Measurements from ENCODE around the gene CD37. TPM values are rescaled to one million over a fixed set of nuclear protein-coding genes. Genes with fewer than 3 reads are reported as not detected.

CD37 gene
- total RNA-seq, 2 donors from 2014 or later: 166 to 194 TPM

DNA sequence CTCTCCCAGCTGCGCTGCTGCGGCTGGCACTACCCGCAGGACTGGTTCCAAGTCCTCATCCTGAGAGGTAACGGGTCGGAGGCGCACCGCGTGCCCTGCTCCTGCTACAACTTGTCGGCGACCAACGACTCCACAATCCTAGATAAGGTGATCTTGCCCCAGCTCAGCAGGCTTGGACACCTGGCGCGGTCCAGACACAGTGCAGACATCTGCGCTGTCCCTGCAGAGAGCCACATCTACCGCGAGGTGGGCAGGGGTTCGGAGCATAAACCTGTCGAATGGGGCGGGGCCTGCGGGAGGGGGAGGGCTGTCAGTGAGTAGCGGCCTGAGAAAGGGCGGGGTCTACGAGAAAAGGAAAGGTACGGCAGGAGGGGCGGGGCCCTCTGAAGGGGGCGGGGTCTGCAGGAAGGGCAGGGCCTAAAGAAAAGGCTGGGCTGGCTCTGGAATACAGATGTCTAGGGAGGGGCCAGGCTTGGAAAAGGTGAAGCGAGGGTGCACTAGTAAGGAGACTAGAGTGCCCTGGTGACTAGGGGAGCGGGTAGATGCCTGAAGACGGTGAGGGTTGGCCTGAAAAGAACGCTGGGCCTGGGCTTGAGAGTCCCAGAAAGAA lies 3.6 kb downstream of the CD37 start:
- Mint-ChIP-seq H3K9me3 (no peaks in the 10 kb centered on the region), H3K27ac (no peak overlapping the region), H3K36me3 (peaks cover 9 to 36% of the 10 kb centered on the region in 2 donors)
- no peak for ATAC-seq
- DNase-seq (ENCODE audit: low spot score in 2 of 2): no peak

DNA sequence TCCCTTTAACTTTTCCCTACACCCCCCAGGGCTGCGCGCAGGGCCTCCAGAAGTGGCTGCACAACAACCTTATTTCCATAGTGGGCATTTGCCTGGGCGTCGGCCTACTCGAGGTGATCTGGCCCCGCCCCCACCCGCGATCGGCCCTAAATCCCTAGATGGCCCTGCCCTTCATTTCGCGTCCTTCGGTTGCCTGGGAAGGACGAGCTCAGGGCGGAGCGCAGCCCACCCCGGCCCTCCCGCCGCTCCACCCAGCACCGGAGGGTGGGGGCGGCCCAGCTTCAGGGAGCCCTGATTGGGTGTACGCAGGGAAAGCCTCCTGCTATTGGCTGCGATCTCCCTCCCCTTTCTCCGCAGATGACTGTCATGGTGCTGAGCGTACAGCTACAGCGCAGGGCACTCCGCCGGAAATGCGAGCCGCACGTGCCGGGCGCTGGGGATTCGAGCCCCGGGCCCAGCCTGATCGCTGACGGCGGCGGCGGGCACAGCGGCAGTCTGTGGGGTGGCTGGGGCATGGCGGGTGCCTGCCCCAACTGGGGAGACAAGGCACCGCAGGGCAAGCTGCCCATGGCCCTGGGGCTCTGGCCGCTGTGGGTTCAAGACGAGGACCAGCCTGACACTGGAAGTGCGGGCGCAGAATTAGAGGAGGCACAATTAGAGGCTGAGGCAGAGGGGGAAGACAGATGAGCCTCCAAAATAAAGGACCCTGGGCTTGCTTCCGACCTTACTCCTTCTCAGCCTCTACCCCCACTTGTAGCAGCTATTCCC lies 4.3 kb downstream of the CD37 start:
- DNase-seq (ENCODE audit: low spot score in 2 of 2) (peak in 1 of 2 donors; percentile 50), ATAC-seq (no peak)
- no peaks in the 10 kb centered on the region for H3K9me3 Mint-ChIP-seq
- H3K27ac Mint-ChIP-seq: peak overlapping the region in 1 of 2 donors; percentile 62
- H3K36me3 Mint-ChIP-seq: peaks cover 9 to 36% of the 10 kb centered on the region in 2 donors

DNA sequence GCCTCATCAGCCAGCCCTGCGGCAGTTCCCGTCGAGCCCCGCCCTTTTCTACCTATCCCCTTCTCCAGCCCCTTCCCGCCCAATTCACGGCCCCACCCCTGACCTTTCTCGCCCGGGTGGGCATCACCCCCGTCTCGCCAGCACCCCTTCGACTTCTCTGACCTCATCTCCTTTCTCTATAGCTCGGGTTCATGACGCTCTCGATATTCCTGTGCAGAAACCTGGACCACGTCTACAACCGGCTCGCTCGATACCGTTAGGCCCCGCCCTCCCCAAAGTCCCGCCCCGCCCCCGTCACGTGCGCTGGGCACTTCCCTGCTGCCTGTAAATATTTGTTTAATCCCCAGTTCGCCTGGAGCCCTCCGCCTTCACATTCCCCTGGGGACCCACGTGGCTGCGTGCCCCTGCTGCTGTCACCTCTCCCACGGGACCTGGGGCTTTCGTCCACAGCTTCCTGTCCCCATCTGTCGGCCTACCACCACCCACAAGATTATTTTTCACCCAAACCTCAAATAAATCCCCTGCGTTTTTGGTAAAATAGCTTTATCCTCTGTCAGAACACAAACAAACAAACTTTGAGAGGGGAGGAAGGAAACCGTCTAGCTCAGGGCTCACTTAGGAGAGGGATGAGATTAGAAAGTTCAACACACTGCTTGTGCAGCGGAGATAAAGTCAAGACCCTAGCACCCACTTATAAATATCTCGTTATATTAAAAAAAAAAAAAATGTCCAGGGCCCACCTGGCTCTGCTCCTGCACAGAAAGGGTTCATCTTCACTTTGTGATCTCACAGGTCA lies 5.1 kb downstream of the CD37 start:
- peak overlapping the region in 1 of 2 donors; percentile 62 for H3K27ac Mint-ChIP-seq
- DNase-seq (ENCODE audit: low spot score in 2 of 2) (peak in 1 of 2 donors; percentile 23), ATAC-seq (no peak)
- no peaks in the 10 kb centered on the region for H3K9me3 Mint-ChIP-seq
- peaks cover 6 to 36% of the 10 kb centered on the region in 2 donors for H3K36me3 Mint-ChIP-seq

DNA sequence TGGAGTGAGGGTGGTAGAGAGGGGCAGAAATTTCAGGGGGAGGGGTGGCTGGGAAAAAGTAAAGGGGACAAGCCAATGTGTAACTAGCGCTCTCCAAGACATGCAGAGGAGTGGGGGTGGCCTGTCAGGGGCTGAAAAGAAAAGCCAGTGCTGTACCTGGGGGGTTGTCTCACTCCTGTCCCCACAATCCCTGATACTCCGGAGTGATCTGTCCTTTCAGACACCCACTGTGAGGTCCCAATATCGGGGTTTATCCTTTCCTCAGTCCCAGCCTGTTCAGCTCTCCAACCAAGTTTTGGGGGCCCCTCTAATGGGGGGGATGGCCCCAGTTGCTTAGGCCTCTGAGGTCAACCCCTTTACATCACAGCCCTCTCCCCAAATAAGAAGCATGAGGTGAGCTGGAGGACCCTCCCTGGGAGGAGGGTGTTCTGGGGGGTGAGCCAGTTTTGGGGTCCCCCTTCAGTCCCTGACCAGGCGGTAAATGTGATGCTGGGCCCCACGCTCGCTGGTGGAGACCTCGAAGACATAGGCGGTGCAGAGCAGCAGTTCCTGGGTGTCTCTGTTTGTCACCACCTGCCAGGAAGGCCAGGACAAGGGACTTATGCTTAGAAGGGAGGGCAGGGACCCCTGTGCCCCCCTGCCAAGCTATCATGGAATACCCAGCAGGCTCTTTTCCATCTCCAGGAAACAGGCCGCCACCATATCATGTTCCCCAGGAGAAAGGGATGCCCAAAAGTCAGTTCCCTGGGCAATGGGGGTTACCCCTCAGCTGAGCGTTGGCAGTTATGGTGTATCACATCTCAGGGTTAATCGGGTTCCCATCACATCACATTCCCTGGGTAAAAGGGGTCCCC lies 5.9 kb downstream of the CD37 start:
- peaks cover 0 to 29% of the 10 kb centered on the region in 2 donors for H3K36me3 Mint-ChIP-seq
- no peak overlapping the region for H3K27ac Mint-ChIP-seq
- no peak for ATAC-seq
- no peaks in the 10 kb centered on the region for H3K9me3 Mint-ChIP-seq
- peak in 1 of 2 donors; percentile 25 for DNase-seq (ENCODE audit: low spot score in 2 of 2)

DNA sequence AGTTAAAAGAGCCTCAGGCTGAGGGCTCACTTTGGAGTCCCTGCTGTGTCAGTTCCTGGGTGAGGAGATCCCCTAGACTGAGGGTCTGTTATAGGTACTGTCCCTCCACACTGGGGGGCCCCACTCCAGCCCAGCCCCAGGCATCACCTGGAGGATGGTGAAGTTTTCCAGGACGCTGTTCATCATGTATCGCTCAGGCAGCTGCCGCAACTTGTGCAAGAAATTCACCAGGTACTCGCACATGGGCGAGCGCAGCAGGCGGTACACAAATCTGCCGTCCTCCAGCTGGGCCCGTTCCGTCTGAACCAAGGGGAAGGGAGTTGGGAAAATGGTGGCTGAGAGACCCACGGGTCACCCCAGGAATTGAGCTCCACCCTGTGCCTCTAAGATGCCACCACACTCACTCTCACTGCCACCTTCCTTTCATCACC lies 7.1 kb downstream of the CD37 start:
- Mint-ChIP-seq H3K36me3 (peaks cover 0 to 17% of the 10 kb centered on the region in 2 donors), H3K9me3 (no peaks in the 10 kb centered on the region), H3K27ac (peak overlapping the region; percentile 23 to 42)
- ATAC-seq: no peak
- DNase-seq (ENCODE audit: low spot score in 2 of 2): peak in 1 of 2 donors; percentile 34

DNA sequence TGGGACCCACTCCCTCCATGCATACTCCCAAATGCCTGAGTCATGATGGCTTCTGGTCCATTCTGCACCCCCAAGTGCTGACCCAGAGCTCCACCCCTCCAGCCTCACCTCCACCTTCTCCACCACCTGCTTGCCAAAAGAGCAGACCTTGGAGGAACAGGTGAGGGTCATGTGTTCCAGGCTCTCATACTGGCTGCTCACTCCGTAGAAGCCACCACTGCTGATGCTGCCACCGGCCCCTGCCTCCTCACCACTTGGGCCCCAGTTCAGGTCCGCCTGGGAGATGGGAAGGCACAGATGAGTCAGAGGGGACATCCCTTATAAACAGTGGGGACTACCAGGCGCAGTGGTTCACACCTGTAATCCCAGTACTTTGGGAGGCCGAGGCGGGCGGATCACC lies 7.9 kb downstream of the CD37 start:
- ATAC-seq (peak in 1 of 2 donors; percentile 54), DNase-seq (ENCODE audit: low spot score in 2 of 2) (peak in 1 of 2 donors; percentile 20)
- Mint-ChIP-seq H3K9me3 (no peaks in the 10 kb centered on the region), H3K27ac (peak overlapping the region in 1 of 2 donors; percentile 42), H3K36me3 (peaks cover 0 to 9% of the 10 kb centered on the region in 2 donors)

DNA sequence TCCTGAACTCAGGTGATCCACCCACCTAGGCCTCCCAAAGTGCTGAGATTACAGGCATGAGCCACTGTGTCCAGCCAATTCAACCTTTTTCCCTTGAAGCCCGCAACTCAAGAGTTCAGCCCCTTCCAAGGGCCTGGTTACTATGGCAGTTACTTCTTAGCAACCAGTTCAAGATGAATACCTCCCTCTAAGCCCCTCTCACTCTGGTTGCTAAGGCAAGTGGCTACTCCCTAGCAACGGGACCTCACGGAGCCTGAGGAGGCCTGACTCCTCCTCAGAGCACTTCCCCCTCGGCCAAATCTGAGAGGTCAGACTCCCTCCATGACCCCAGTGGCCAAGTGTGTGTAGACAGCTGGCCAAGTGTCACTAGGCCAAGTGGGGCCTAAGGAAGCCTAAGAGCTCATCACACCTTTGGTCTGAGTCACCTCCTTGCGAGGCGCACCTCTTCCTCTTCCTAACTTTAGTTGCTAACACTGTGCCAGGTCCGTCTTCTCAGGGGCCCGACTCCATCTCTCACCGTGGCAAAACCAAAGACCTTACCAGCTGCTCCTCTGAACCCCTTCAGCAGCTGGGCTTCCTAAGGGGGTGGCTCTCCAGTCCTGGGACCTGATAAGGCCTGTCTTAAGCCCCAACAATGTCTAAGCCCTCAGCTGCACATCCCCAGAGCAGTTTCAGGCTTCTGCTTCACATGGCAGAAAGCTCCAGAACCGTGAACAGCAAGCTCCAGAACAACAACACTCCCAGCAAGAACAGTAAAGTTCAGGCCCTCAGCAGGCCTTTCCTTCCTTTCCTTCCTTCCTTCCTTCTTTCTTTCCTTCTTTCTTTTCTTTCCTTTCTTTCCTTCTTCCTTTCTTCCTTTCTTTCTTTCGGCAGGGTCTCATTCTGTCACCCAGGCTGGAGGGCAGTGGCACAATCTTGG lies 9.6 kb downstream of the CD37 start:
- DNase-seq (ENCODE audit: low spot score in 2 of 2) (peak in 1 of 2 donors; percentile 26), ATAC-seq (no peak)
- no peaks in the 10 kb centered on the region for H3K9me3 Mint-ChIP-seq
- no peaks in the 10 kb centered on the region for H3K36me3 Mint-ChIP-seq
- peak overlapping the region; percentile 7 to 66 for H3K27ac Mint-ChIP-seq

DNA sequence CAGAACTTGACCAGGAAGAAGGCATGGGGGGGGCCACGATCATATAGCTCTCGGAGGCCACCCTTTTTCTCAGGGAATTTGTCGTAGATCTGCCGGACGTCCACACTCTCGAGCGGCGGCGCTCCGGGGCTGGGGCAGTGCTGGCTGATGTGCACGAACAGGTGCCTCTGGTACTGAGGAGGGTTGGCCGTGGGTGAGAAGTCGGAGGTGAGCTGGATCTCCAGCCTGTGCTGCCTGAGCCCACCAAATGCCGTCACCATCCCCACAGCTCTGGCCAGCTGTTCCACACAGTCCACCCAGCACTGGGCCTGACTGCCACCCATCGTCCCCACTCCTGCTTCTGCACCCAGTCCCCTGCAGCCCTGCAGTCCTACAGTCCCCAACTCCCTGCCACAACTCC lies 12.0 kb downstream of the CD37 start:
- no peaks in the 10 kb centered on the region for H3K36me3 Mint-ChIP-seq
- ATAC-seq (no peak), DNase-seq (ENCODE audit: low spot score in 2 of 2) (no peak)
- no peak overlapping the region for H3K27ac Mint-ChIP-seq
- H3K9me3 Mint-ChIP-seq: no peaks in the 10 kb centered on the region

DNA sequence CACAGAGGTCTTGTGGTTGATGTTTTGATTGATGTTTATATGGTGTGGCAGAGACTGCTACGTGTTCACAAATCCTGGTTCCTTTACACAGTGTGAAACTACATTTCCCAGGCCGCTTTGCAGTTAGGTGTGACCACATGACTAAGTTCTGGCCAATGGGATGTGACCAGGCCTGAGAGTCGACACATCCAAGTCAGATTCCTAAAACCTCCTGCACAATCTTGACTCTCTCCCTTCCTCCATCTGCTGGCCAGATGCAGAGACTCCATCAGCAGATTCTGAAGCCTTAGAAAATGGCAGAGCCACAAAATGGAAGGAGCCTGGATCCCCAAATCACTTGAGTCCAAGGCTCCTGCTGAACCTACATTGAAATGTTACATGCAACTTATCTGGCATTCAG lies 12.6 kb downstream of the CD37 start:
- Mint-ChIP-seq H3K36me3 (no peaks in the 10 kb centered on the region), H3K9me3 (no peaks in the 10 kb centered on the region), H3K27ac (no peak overlapping the region)
- no peak for DNase-seq (ENCODE audit: low spot score in 2 of 2)
- peak in 1 of 2 donors; percentile 68 for ATAC-seq

DNA sequence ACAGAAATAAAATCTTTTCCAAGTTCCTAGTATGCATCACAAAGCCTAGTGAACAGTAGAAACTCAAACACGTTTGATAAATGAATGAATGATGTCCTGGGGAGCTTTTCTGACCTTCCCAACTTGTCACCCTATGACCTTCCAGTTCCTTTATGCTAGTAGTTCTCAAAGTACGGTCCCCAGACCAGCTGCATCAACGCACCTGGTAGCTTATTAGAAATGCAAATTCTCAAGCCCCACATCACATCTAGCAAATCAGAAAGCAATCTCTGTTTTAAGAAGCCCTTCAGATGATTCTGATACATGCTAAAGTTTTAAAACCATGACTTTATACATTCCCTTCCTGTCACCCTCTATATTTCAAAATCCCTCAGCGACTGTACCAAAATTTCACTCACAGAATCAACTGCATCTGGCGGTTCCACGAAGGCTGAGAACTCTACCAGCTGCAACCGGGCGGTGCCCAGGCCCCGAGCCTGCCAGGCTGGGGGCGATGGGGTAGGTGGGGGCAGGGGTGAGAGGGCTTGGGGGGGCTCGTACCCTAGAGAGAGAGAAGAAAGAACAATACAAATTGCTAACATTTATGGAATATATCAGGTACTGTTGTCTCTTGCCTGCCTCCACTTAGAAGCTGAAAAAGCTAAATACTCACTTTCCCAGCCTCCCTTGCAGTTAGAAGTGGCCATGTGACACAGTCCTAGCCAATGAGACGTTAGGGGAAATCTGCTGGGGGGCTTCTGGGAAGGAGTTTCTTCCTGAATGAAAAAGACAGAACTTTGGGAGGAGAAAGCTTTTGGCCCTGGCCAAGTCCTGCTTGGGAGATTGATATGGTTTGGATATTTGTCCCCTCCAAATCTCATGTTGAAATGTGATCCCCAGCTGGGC lies 13.3 kb downstream of the CD37 start:
- H3K9me3 Mint-ChIP-seq: no peaks in the 10 kb centered on the region
- no peak for DNase-seq (ENCODE audit: low spot score in 2 of 2)
- no peak overlapping the region for H3K27ac Mint-ChIP-seq
- ATAC-seq: no peak
- no peaks in the 10 kb centered on the region for H3K36me3 Mint-ChIP-seq

DNA sequence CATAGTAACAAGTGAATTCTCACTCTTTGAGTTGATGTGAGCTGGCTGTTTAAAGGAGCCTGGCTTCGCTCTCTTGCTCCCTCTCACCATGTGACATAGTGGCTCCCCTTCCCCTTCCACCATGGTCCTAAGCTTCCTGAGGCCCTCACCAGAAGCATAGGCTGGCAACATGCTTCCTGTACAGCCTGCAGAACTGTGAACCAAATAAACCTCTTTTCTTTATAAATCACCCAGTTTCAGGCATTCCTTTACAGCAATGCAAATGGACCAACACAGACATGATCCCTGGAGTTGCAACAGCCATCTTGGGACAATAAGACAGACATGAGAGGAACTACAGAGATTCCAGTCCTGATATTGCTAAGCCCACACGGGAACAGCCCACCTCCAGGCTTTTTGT lies 14.4 kb downstream of the CD37 start:
- ATAC-seq (no peak), DNase-seq (ENCODE audit: low spot score in 2 of 2) (no peak)
- Mint-ChIP-seq H3K9me3 (no peaks in the 10 kb centered on the region), H3K27ac (no peak overlapping the region), H3K36me3 (no peaks in the 10 kb centered on the region)

DNA sequence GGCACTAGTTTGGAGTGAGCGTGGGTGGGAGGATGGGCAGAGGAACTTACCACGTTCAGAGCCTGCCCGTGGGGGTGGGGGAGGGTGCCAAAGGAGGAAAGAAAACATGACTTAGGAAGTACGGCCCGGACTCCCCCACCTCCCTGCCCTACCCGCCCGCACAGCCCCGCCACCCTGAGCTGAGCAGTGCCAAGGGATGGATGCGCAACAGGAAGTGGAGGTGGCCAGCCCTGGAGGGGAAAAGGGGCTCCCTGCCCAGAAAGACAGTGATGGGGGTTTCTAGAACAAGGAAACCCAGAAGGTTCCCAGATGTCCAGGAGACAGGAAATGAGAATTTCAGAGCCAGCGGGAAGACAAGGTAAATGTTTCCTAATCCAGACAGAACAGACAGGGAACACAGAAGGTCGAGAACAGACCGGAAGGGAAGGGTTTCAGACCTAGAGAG lies 20.7 kb downstream of the CD37 start:
- Mint-ChIP-seq H3K9me3 (no peaks in the 10 kb centered on the region), H3K27ac (peak overlapping the region in 1 of 2 donors; percentile 75)
- no peak for ATAC-seq

DNA sequence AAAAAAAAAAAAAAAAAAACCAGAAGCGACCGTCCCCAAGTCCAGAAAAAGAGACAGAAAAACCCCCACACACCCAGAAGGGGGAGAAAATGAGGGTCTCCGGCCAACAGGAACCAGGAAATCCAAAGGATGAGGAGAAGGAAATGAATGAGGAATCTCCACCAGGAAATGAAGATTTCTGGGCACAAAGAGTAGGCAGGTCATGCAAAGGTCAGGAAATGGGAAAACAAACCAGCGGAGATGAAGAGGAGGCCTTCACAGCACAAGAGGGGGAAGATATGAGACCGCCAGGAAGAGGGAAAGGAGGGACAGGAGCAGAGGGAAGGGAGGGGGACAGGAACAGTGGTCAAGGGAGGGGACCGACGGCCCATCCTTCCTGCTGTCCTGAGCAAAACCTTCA lies 21.2 kb downstream of the CD37 start:
- peak overlapping the region in 1 of 2 donors; percentile 75 for H3K27ac Mint-ChIP-seq
- H3K9me3 Mint-ChIP-seq: no peaks in the 10 kb centered on the region
- no peak for ATAC-seq
- no peak for DNase-seq (ENCODE audit: low spot score in 2 of 2)
- no peaks in the 10 kb centered on the region for H3K36me3 Mint-ChIP-seq

More for the DNA sequence above, 20.7 kb downstream of the CD37 start:
- DNase-seq (ENCODE audit: low spot score in 2 of 2): no peak
- H3K36me3 Mint-ChIP-seq: no peaks in the 10 kb centered on the region

DNA sequence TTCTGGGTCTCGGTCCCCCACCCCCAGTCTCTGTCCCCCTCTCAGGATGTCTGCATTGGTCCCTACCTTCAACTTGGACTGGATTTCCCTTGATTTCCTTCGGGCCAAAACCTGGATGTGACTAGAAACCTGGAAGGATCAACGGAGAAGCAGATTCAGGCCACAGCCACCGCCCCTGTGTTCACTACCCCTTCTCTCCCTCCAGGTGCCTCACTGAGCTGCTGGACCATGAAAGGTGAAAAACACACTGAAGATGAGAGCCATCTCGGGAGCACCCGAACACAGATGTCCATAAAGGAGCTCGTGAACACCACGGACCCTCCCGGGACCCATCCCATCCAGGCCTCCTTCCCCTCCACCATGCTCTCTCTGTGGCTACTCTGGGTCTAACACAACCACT lies 22.0 kb downstream of the CD37 start:
- Mint-ChIP-seq H3K36me3 (no peaks in the 10 kb centered on the region), H3K9me3 (no peaks in the 10 kb centered on the region), H3K27ac (no peak overlapping the region)
- DNase-seq (ENCODE audit: low spot score in 2 of 2): no peak
- ATAC-seq: no peak
